SU-DHL-6 (cell line): ENCODE data around the gene MAN2A2.

ENCODE experiments used
- H2AFZ ChIP-seq: fragments of 200-600 bp; sonication (generic); 2 replicates; pipeline ENCODE4 v1.6.1; 2014; ENCODE audit warnings: low read depth, mild to moderate bottlenecking, moderate library complexity, mixed read lengths, antibody characterized with exemption, low read length; ENCODE audit not compliant: severe bottlenecking
- H3F3A ChIP-seq: fragments of 200-600 bp; shearing (Covaris generic); 2 replicates; pipeline ENCODE4 v1.6.0; 2016; ENCODE audit warnings: antibody characterized with exemption, mild to moderate bottlenecking; ENCODE audit not compliant: insufficient read depth
- H3K27ac ChIP-seq: fragments of 200-600 bp; sonication (generic); 2 replicates; pipeline ENCODE4 v1.5.1; 2016; ENCODE audit warnings: low read depth, mild to moderate bottlenecking, low read length, moderate library complexity, mixed read lengths
- H3K27me3 ChIP-seq: fragments of 200-600 bp; sonication (generic), shearing (Covaris generic); 2 replicates; pipeline ENCODE4 v1.6.0; 2014; ENCODE audit warnings: mild to moderate bottlenecking, low read length
- H3K36me3 ChIP-seq: fragments of 200-600 bp; sonication (generic); 2 replicates; pipeline ENCODE4 v1.6.1; 2014; ENCODE audit warnings: mild to moderate bottlenecking, low read length, mixed read lengths
- H3K4me2 ChIP-seq: fragments of 300-600, 200-600 bp; shearing (Covaris generic), sonication (generic); 2 replicates; pipeline ENCODE4 v1.6.0; 2014; ENCODE audit warnings: low read length, low read depth, mild to moderate bottlenecking; ENCODE audit not compliant: poor library complexity, severe bottlenecking
- H3K4me3 ChIP-seq: fragments of 200-600 bp; sonication (generic); 2 replicates; pipeline ENCODE4 v1.5.1; 2014; ENCODE audit warnings: antibody characterized with exemption, low read length, mild to moderate bottlenecking, mixed read lengths; ENCODE audit not compliant: insufficient read depth, poor library complexity, severe bottlenecking
- H3K79me2 ChIP-seq: fragments of 200-600 bp; sonication (generic); 2 replicates; pipeline ENCODE4 v1.6.1; 2014; ENCODE audit warnings: mild to moderate bottlenecking, low read length, moderate library complexity; ENCODE audit not compliant: insufficient read depth
- H3K9ac ChIP-seq: fragments of 200-600 bp; sonication (generic); 2 replicates; pipeline ENCODE4 v1.7.0; 2014; ENCODE audit warnings: mild to moderate bottlenecking, low read length
- H3K9me2 ChIP-seq: fragments of 200-600 bp; sonication (generic); replicated peaks from 2 replicates; pipeline ENCODE4 v1.6.1; 2014; ENCODE audit warnings: low read length; ENCODE audit not compliant: insufficient read depth
- H3K9me3 ChIP-seq: fragments of 200-600 bp; sonication (generic); 2 replicates; pipeline ENCODE4 v1.6.1; 2014; ENCODE audit warnings: low read length, mixed read lengths; ENCODE audit not compliant: insufficient read depth
- H4K20me1 ChIP-seq: fragments of 200-600 bp; sonication (generic); 2 replicates; pipeline ENCODE4 v1.6.1; 2014; ENCODE audit warnings: low read depth, mild to moderate bottlenecking, antibody characterized with exemption, low read length, moderate library complexity, mixed read lengths
- CTCF ChIP-seq: fragments of 200-600 bp; sonication (generic); IDR thresholded peaks from one replicate; pipeline ENCODE4 v1.5.1; 2017; ENCODE audit warnings: antibody characterized with exemption, mild to moderate bottlenecking, low read length, moderate library complexity; ENCODE audit not compliant: insufficient read depth, poor library complexity, severe bottlenecking
- EZH2phosphoT487 ChIP-seq: fragments of 200-600 bp; sonication (generic), shearing (Covaris generic); conservative IDR thresholded peaks from 2 replicates; pipeline ENCODE4 v1.6.1; 2018; ENCODE audit warnings: mild to moderate bottlenecking, antibody characterized with exemption, low read length, moderate library complexity, mixed read lengths

MAN2A2 gene

GRCh38 chr15:90946941-90947576, 44.0 kb downstream of the MAN2A2 start:
- TF ChIP-seq CTCF (no peak), EZH2phosphoT487 (no peak)
- Histone ChIP-seq H2AFZ (no peak overlapping the region), H3K4me2 (no peak overlapping the region), H3K9ac (no peak overlapping the region), H4K20me1 (no peaks in the 10 kb centered on the region), H3K27me3 (no peaks in the 10 kb centered on the region), H3K79me2 (no peaks in the 10 kb centered on the region), H3K27ac (no peak overlapping the region), H3F3A (no peaks in the 10 kb centered on the region), H3K36me3 (no peaks in the 10 kb centered on the region), H3K9me2 (no peaks in the 10 kb centered on the region), H3K9me3 (no peaks in the 10 kb centered on the region), H3K4me3 (no peak overlapping the region)

- Histone ChIP-seq H3K9me3 (no peaks in the 10 kb centered on the region), H3K4me3 (no peak overlapping the region), H3K4me2 (no peak overlapping the region), H3K9ac (no peak overlapping the region), H4K20me1 (no peaks in the 10 kb centered on the region), H3K79me2 (no peaks in the 10 kb centered on the region), H3K27me3 (no peaks in the 10 kb centered on the region), H3K36me3 (no peaks in the 10 kb centered on the region), H3K27ac (no peak overlapping the region), H3K9me2 (no peaks in the 10 kb centered on the region), H2AFZ (no peak overlapping the region), H3F3A (no peaks in the 10 kb centered on the region)
- TF ChIP-seq CTCF (no peak), EZH2phosphoT487 (no peak)
Measured at GRCh38 chr15:90947577-90948357, 44.7 kb downstream of the MAN2A2 start.

GRCh38 chr15:90948506-90948905, 45.4 kb downstream of the MAN2A2 start:
- Histone ChIP-seq H3K27me3 (no peaks in the 10 kb centered on the region), H4K20me1 (no peaks in the 10 kb centered on the region), H3K9ac (no peak overlapping the region), H3K79me2 (no peaks in the 10 kb centered on the region), H2AFZ (no peak overlapping the region), H3K27ac (no peak overlapping the region), H3K9me2 (no peaks in the 10 kb centered on the region), H3K36me3 (no peaks in the 10 kb centered on the region), H3K9me3 (no peaks in the 10 kb centered on the region), H3F3A (no peaks in the 10 kb centered on the region), H3K4me2 (no peak overlapping the region), H3K4me3 (no peak overlapping the region)
- TF ChIP-seq CTCF (no peak), EZH2phosphoT487 (no peak)
